NCI-H345 treated with DMSO at 0.1 percent for 48 hours (cell line): ENCODE data around the gene GNAL.
"Not testable (repeated sequence)": the region's sequence is repeated elsewhere in the genome, so short reads cannot be mapped to it uniquely, and the experiment has no call there.

Experiments
- DNase-seq: peaks from one replicate; lab custom pipeline; 2025; ENCODE audit not compliant: unreplicated experiment; lab: John Stamatoyannopoulos, UW

GNAL gene

GRCh38 chr18:11901826-11902438, 212.9 kb downstream of the GNAL start:
- no peak for DNase-seq

- no peak for DNase-seq
These were observed 213.6 kb downstream of the GNAL start for GRCh38 chr18:11902522-11903292.

GRCh38 chr18:11905613-11906012, 216.5 kb downstream of the GNAL start:
- DNase-seq: no peak

- DNase-seq: no peak
These were observed 217.1 kb downstream of the GNAL start for GRCh38 chr18:11906176-11906575.

- DNase-seq: no peak
These were observed 218.1 kb downstream of the GNAL start for GRCh38 chr18:11906926-11907874.

GRCh38 chr18:11908182-11909060, 219.4 kb downstream of the GNAL start, which contains the start of gene MPPE1:
MPPE1 (minus strand) TSS chr18:11908317; CDS start chr18:11897264, 11,053 bp downstream.
- DNase-seq: peak; percentile 70

GRCh38 chr18:11909061-11909455, 220.0 kb downstream of the GNAL start:
- no peak for DNase-seq

- no peak for DNase-seq
These were observed 220.5 kb downstream of the GNAL start for GRCh38 chr18:11909591-11910026.

GRCh38 chr18:11916880-11917279, 227.8 kb downstream of the GNAL start:
- DNase-seq: not testable (repeated sequence)

- DNase-seq: not testable (repeated sequence)
These were observed 230.5 kb downstream of the GNAL start for GRCh38 chr18:11919522-11919921.

- no peak for DNase-seq
These were observed 234.4 kb downstream of the GNAL start for GRCh38 chr18:11923450-11923849.

GRCh38 chr18:11925800-11926481, 236.9 kb downstream of the GNAL start:
- DNase-seq: no peak

GRCh38 chr18:11927497-11927896, 238.4 kb downstream of the GNAL start:
- no peak for DNase-seq

- DNase-seq: no peak
These were observed 243.3 kb downstream of the GNAL start for GRCh38 chr18:11932393-11932792.
